GM12878 (cell line): ENCODE data around the gene SLC19A1. TPM values are rescaled to one million over a fixed set of nuclear protein-coding genes. Genes with fewer than 3 reads are reported as not detected.
"Not testable (repeated sequence)": the region's sequence is repeated elsewhere in the genome, so short reads cannot be mapped to it uniquely, and the experiment has no call there.

Experiments used
- ATAC-seq: fragments of 200-7000 bp; cut with Tn5 transposase; 3 replicates; pipeline ENCODE4 v1.9.1; 2020; ENCODE audit warnings: mild to moderate bottlenecking, moderate library complexity
- BruUV-seq: library from RNA; stranded (reverse); fragments of 400-500 nt; replicated peaks from 2 replicates; lab custom pipeline; 2021; lab: Mats Ljungman, UMichigan
- CTCF ChIA-PET: fragments of 300-600 bp; sonication (Branson Sonifier 250); formaldehyde crosslinking; extraction: SDS; loops from one replicate; lab custom pipeline; 2021; ENCODE audit warnings: inconsistent platforms; lab: Yijun Ruan, JAX
- POLR2A ChIA-PET: fragments of 350-600 bp; formaldehyde crosslinking; extraction: SDS; loops from one replicate; lab custom pipeline; 2021; ENCODE audit warnings: inconsistent platforms; lab: Charles Lee
- RAD21 ChIA-PET: fragments of 300-600 bp; sonication (Branson Sonifier 250); formaldehyde crosslinking; loops from one replicate; lab custom pipeline; 2023; ENCODE audit warnings: antibody characterized with exemption; ENCODE audit not compliant: unreplicated experiment; lab: Charles Lee
- SMC1A ChIA-PET: fragments of 300-600 bp; sonication (Branson Sonifier 250); formaldehyde crosslinking; loops from one replicate; lab custom pipeline; 2023; ENCODE audit not compliant: unreplicated experiment, uncharacterized antibody; lab: Charles Lee
- DNase-seq: peaks from one replicate; pipeline ENCODE4 v3.0.0-alpha.2; 2011; ENCODE audit warnings: low read depth, low spot score
- FAIRE-seq: peaks from 3 replicates; lab custom pipeline; 2011; peaks lifted over from hg19 to GRCh38; lab: Jason Lieb, UNC
- H2AFZ ChIP-seq: 2 replicates; pipeline ENCODE4 v1.6.0; 2011; ENCODE audit warnings: low read depth, low read length, control low read depth; ENCODE audit not compliant: control insufficient read depth
- H3K27ac ChIP-seq: 2 replicates; pipeline ENCODE4 v1.5.1; 2011; ENCODE audit warnings: control low read depth; ENCODE audit not compliant: control insufficient read depth, insufficient read depth
- H3K27me3 ChIP-seq, 2 experiments: replicated peaks in 1 of 2; 2 replicates each; pipeline versions ENCODE4 v1.6.0 to v1.6.1; 2011; ENCODE audit warnings: low read length in 1 of 2; ENCODE audit not compliant: control insufficient read depth in 2 of 2, insufficient read depth in 2 of 2
- H3K36me3 ChIP-seq, 2 experiments: 2 replicates each; pipeline ENCODE4 v1.5.1; 2011; ENCODE audit warnings: low read length in 1 of 2; ENCODE audit not compliant: control insufficient read depth in 2 of 2, insufficient read depth in 2 of 2
- H3K4me1 ChIP-seq: 2 replicates; pipeline ENCODE4 v1.6.1; 2011; ENCODE audit warnings: mild to moderate bottlenecking, low read length, moderate library complexity, mixed read lengths; ENCODE audit not compliant: control insufficient read depth, insufficient read depth
- H3K4me2 ChIP-seq: 2 replicates; pipeline ENCODE4 v1.6.0; 2011; ENCODE audit warnings: control low read depth; ENCODE audit not compliant: control insufficient read depth, insufficient read depth
- H3K4me3 ChIP-seq: fragments of 200-600 bp; sonication (generic); 2 replicates; pipeline ENCODE4 v1.5.1; 2016
- H3K79me2 ChIP-seq: 2 replicates; pipeline ENCODE4 v1.6.0; 2011; ENCODE audit warnings: low read length; ENCODE audit not compliant: control insufficient read depth, insufficient read depth
- H3K9ac ChIP-seq: 2 replicates; pipeline ENCODE4 v1.8.0; 2011; ENCODE audit warnings: low read length, control low read depth, mixed read lengths; ENCODE audit not compliant: control insufficient read depth, insufficient read depth
- H3K9me3 ChIP-seq: replicated peaks from 3 replicates; pipeline ENCODE4 v1.5.1; 2011; ENCODE audit warnings: mild to moderate bottlenecking, low read length; ENCODE audit not compliant: control insufficient read depth, insufficient read depth
- H4K20me1 ChIP-seq: 2 replicates; pipeline ENCODE4 v1.6.0; 2011; ENCODE audit not compliant: control insufficient read depth, insufficient read depth
- CREB1 ChIP-seq: IDR thresholded peaks from 2 replicates; pipeline ENCODE4 v1.6.1; 2012; ENCODE audit warnings: low read depth, mild to moderate bottlenecking, inconsistent platforms
- ESRRA ChIP-seq: IDR thresholded peaks from 2 replicates; pipeline ENCODE4 v1.6.1; 2012; ENCODE audit warnings: mild to moderate bottlenecking, low read length, improper control_type of control experiment
- GATAD2B ChIP-seq: fragments of 450-650 bp; conservative IDR thresholded peaks from 2 replicates; pipeline ENCODE4 v1.6.1; 2017; ENCODE audit warnings: low read depth, mild to moderate bottlenecking, moderate library complexity
- IKZF1 ChIP-seq: fragments of 450-650 bp; conservative IDR thresholded peaks from 2 replicates; pipeline ENCODE4 v1.6.1; 2017; ENCODE audit warnings: antibody characterized with exemption, mild to moderate bottlenecking
- IKZF2 ChIP-seq, 2 experiments: fragments of 450-650 bp; IDR thresholded peaks; 2 replicates each; pipeline ENCODE4 v1.6.1; 2017; ENCODE audit warnings: mild to moderate bottlenecking in 2 of 2, moderate library complexity in 2 of 2
- MTA3 ChIP-seq: IDR thresholded peaks from 2 replicates; pipeline ENCODE4 v1.6.1; 2012; ENCODE audit warnings: low read length, inconsistent platforms, borderline replicate concordance
- NFIC ChIP-seq: IDR thresholded peaks from 2 replicates; pipeline ENCODE4 v1.6.1; 2012; ENCODE audit warnings: low read depth, mild to moderate bottlenecking, inconsistent platforms, low read length, moderate library complexity
- PKNOX1 ChIP-seq: fragments of 450-650 bp; IDR thresholded peaks from 2 replicates; pipeline ENCODE4 v1.6.1; 2016; ENCODE audit warnings: mild to moderate bottlenecking
- PML ChIP-seq: IDR thresholded peaks from 2 replicates; pipeline ENCODE4 v1.6.1; 2012; ENCODE audit warnings: low read length, inconsistent platforms
- SIN3A ChIP-seq: IDR thresholded peaks from 2 replicates; pipeline ENCODE4 v1.6.1; 2012; ENCODE audit warnings: low read depth, low read length, improper control_type of control experiment
- SP1 ChIP-seq: IDR thresholded peaks from one replicate; pipeline ENCODE4 v1.6.1; 2011; ENCODE audit warnings: low read depth, low read length
- TARDBP ChIP-seq: IDR thresholded peaks from 2 replicates; pipeline ENCODE4 v1.6.1; 2016; ENCODE audit warnings: borderline replicate concordance
- ZNF384 ChIP-seq: IDR thresholded peaks from 2 replicates; pipeline ENCODE4 v1.6.1; 2012; ENCODE audit warnings: low read depth, mild to moderate bottlenecking, low read length, improper control_type of control experiment, borderline replicate concordance
- ZSCAN29 ChIP-seq: fragments of 450-650 bp; IDR thresholded peaks from 2 replicates; pipeline ENCODE4 v1.6.1; 2017; ENCODE audit warnings: mild to moderate bottlenecking, moderate library complexity
- WGBS: methylation state at CpG from one replicate; pipeline ENCODE4 v1.1.6; 2016; ENCODE audit warnings: low lambda C conversion rate; ENCODE audit not compliant: insufficient replicate concordance, insufficient coverage; ENCODE audit errors: missing lambda C conversion rate; 5-methylcytosine and 5-hydroxymethylcytosine counted together
- in situ Hi-C: fragments of 300-500 bp; cut with MboI; formaldehyde crosslinking; loops from 9 replicates; pipeline ENCODE4 v1.14.3; 2018; ENCODE audit warnings: mixed read lengths
- intact Hi-C: fragments of 100-400 bp; cut with micrococcal nuclease; formaldehyde crosslinking; loops from one replicate; pipeline ENCODE4 v1.14.2; 2022; ENCODE audit not compliant: unreplicated experiment
- polyA plus RNA-seq, 11 experiments: library from polyadenylated mRNA; depleted of rRNA in 4 of 11; unstranded in 6 of 11; stranded (reverse) in 5 of 11; fragments of >200 nt; fragmentation: Nextera tagmentation in 4 of 11; fragmentation: Illumina TruSeq in 1 of 11; extraction: Ambion mirVana in 4 of 11; extraction: Trizol in 1 of 11; gene quantifications; 1 replicate in 1 of 11; 2 replicates in 10 of 11; pipeline versions ENCODE4 v1.2.1 to v1.2.3, GENCODE V29; 2011 to 2016; ENCODE audit warnings: inconsistent platforms in 2 of 11, missing spikeins in 2 of 11, low read depth in 1 of 11
- total RNA-seq, 4 experiments: library from RNA; depleted of rRNA in 3 of 4; stranded (reverse); fragments of >200 nt in 3 of 4; fragmentation: Illumina TruSeq in 1 of 4; extraction: Trizol in 1 of 4; gene quantifications; 2 replicates each; pipeline versions ENCODE4 v1.2.1 to v1.2.3, GENCODE V29; 2013 to 2021
- TF ChIP-seq, protein P1 (sequence below): IDR thresholded peaks from 2 replicates; pipeline ENCODE4 v1.6.1; 2011; ENCODE audit warnings: borderline replicate concordance, low read depth, mild to moderate bottlenecking, moderate library complexity, low read length; ENCODE audit not compliant: insufficient read depth, poor library complexity, severe bottlenecking

Gene SLC19A1
- total and polyA plus RNA-seq, 10 of the 15 experiments (the other 5 are each of a cell fraction or from before 2014, with no cell fraction given): 0.42 to 49.7 (median 12.2) TPM

DNA sequence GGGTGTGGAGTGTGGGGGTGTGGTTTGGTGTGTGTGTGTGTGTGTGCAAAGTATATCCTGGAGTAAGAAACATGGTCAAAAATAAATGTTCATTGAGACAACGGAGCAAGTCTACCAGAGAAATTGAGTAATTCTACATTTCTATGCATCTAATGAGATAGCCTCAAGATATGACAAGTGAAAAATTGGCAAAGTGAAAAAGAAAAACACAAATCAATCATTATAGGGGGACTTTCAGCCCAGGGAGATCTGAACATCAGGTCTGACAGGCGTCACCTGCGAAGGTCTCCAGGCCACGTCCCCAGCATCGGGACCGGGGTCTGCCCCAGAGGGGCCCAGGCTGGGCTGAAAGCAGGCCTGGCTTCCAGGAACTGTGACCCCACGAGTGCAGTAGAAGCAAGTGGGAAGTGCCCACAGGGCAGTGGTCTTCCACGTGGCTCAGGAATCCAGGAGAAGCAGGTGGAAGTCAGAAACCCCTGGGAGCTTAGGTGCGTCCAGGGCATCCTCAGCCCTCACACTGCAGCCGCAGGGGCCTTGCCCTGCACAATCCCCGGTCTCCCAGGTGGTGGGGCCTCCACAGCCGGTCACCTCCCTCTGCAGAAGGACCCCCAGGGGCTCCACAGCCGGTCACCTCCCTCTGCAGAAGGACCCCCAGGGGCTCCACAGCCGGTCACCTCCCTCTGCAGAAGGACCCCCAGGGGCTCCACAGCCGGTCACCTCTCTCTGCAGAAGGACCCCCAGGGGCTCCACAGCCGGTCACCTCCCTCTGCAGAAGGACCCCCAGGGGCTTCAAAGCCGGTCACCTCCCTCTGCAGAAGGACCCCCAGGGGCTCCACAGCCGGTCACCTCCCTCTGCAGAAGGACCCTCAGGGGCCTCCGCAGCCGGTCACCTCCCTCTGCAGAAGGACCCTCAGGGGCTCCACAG is 40.9 kb downstream of the SLC19A1 start:
- DNase-seq, H3K4me3 ChIP-seq, H3K27ac ChIP-seq, H3K4me2 ChIP-seq, H3K9ac ChIP-seq, H3K9me3 ChIP-seq, H2AFZ ChIP-seq, H3K4me1 ChIP-seq, POLR2A ChIA-PET, RAD21 ChIA-PET, intact Hi-C loops, CTCF ChIA-PET, FAIRE-seq, H3K27me3 ChIP-seq, H3K79me2 ChIP-seq, BruUV-seq, SMC1A ChIA-PET, ATAC-seq, in situ Hi-C loops, H4K20me1 ChIP-seq, H3K36me3 ChIP-seq: not testable (repeated sequence)
- WGBS: 64% methylated on average over 18 of the region's 20 CpGs
- 0 out of 2 replicates have a peak, but pooled peaks have one; percentile 37 for TF ChIP-seq GATAD2B
- 0 out of 2 replicates have a peak, but pooled peaks have one; percentile 24 for TF ChIP-seq IKZF1
- peak; percentile 69 for TF ChIP-seq PKNOX1

DNA sequence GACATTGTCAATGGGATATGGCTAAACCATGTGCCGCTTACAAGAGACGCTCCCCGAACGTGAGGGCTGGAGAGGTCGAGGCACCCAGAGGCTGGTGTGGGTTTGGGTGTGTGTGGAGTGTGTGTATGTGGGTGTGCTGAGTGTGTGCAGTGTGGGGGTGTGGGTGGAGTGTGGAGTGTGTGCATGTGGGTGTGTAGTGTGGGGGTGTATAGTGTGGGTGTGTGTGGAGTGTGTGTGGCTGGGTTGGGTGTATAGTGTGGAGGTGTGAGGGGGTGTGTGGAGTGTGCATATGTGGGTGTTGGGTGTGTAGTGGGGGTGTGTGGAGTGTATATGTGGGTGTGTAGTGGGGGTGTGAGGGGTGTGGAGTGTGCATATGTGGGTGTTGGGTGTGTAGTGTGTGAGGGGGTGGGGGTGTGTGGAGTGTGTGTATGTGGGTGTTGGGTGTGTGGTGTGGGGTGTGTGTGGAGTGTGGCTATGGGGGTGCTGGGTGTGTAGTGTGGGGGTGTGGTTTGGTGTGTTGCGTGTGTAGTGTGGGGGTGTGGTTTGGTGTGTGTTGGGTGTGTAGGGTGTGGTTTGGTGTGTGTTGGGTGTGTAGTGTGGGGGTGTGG is 42.2 kb downstream of the SLC19A1 start:
- FAIRE-seq (no peak), DNase-seq (no peak), ATAC-seq (no peak)
- no peaks in the 10 kb centered on the region for H4K20me1 ChIP-seq
- no peaks in the 10 kb centered on the region; the same call in 2 of the 3 replicates for H3K9me3 ChIP-seq
- H3K4me2 ChIP-seq: no peak overlapping the region
- no TSS peak for BruUV-seq
- intact Hi-C loops: no loop called here
- ChIA-PET CTCF (no interaction called here), RAD21 (no interaction called here), SMC1A (no interaction called here), POLR2A (no interaction called here)
- no peak overlapping the region for H3K27ac ChIP-seq
- H3K36me3 ChIP-seq: no peaks in the 10 kb centered on the region
- 67% methylated on average over 6 of the region's 6 CpGs for whole genome bisulfite sequencing
- no peak overlapping the region for H3K9ac ChIP-seq
- no peaks in the 10 kb centered on the region for H3K79me2 ChIP-seq
- in situ Hi-C loops: no loop called here
- no peak overlapping the region for H3K4me3 ChIP-seq
- H3K4me1 ChIP-seq: peaks cover 2% of the 10 kb centered on the region; the same call in 1 of the 2 replicates
- no peaks in the 10 kb centered on the region for H3K27me3 ChIP-seq
- no peak overlapping the region for H2AFZ ChIP-seq
- no peak for TF ChIP-seq SP1
- TF ChIP-seq SIN3A: no peak
- TF ChIP-seq CREB1: no peak
- no peak for TF ChIP-seq NFIC
- TF ChIP-seq TARDBP: no peak
- TF ChIP-seq ZNF384: no peak
- no peak for TF ChIP-seq PML
- TF ChIP-seq, protein P1, sequence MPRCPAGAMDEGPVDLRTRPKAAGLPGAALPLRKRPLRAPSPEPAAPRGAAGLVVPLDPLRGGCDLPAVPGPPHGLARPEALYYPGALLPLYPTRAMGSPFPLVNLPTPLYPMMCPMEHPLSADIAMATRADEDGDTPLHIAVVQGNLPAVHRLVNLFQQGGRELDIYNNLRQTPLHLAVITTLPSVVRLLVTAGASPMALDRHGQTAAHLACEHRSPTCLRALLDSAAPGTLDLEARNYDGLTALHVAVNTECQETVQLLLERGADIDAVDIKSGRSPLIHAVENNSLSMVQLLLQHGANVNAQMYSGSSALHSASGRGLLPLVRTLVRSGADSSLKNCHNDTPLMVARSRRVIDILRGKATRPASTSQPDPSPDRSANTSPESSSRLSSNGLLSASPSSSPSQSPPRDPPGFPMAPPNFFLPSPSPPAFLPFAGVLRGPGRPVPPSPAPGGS: no peak
- TF ChIP-seq IKZF2 (IDR thresholded peaks at IDR 0.05): no peak
- TF ChIP-seq MTA3: no peak
- TF ChIP-seq ESRRA: no peak
- no peak for TF ChIP-seq ZSCAN29
